Right lobe of liver (tissue), 6 donors: ENCODE measurements around the gene GNGT2. TPM values are rescaled to one million over a fixed set of nuclear protein-coding genes. Genes with fewer than 3 reads are reported as not detected.

ENCODE experiments used
- ATAC-seq, 4 donors: fragments of 200-7000 bp; cut with Tn5 transposase; one replicate each; pipeline ENCODE4 v1.9.1; 2020; ENCODE audit warnings: mild to moderate bottlenecking in 4 of 4, moderate library complexity in 4 of 4
- DNase-seq, 3 donors: peaks; one replicate each; pipeline ENCODE4 v3.0.0-alpha.2; 2020
- H3K27ac ChIP-seq, 3 donors: fragments of 200-600 bp; one replicate each; pipeline ENCODE4 v1.8.0; 2022
- H3K27me3 ChIP-seq, 2 donors: fragments of 200-600 bp; one replicate each; pipeline ENCODE4 v1.8.0; 2022
- H3K36me3 ChIP-seq, 4 donors: fragments of 200-600 bp; sonication (generic) in 1 of 4; one replicate each; pipeline versions ENCODE4 v1.5.1 to v1.8.0; 2017 to 2022; ENCODE audit warnings: control low read depth in 1 of 4
- H3K4me1 ChIP-seq, 4 donors: fragments of 200-600 bp; sonication (generic) in 1 of 4; one replicate each; pipeline versions ENCODE4 v1.5.1 to v1.8.0; 2017 to 2022; ENCODE audit warnings: control low read depth in 1 of 4
- H3K4me3 ChIP-seq, 3 donors: fragments of 200-600 bp; one replicate each; pipeline ENCODE4 v1.8.0; 2022
- H3K9me3 ChIP-seq, 4 donors: fragments of 200-600 bp; sonication (generic) in 1 of 4; one replicate each; pipeline versions ENCODE4 v1.5.1 to v1.8.0; 2017 to 2022; ENCODE audit warnings: control low read depth in 1 of 4
- POLR2A ChIP-seq: fragments of 450-650 bp; IDR thresholded peaks from one replicate; pipeline ENCODE4 v1.6.1; 2017; ENCODE audit warnings: antibody characterized with exemption, mild to moderate bottlenecking
- WGBS: methylation state at CpG from one replicate; pipeline ENCODE4 v1.1.6; 2018; ENCODE audit warnings: low coverage, low lambda C conversion rate; ENCODE audit not compliant: insufficient coverage; ENCODE audit errors: missing lambda C conversion rate; 5-methylcytosine and 5-hydroxymethylcytosine counted together
- intact Hi-C, 2 donors: fragments of 100-400 bp; cut with DNase I; formaldehyde crosslinking; loops; one replicate each; pipeline versions ENCODE4 v1.11.2 to v1.14.1; 2022
- total RNA-seq, 6 experiments: library from RNA; depleted of rRNA in 2 of 6; stranded (reverse); fragments of >200 nt in 2 of 6; fragmentation: NEBNext Ultra II Directional in 3 of 6; extraction: Animal tissue kit (Norgen Biotek cat#: 25700) in 3 of 6; gene quantifications; one replicate each; pipeline versions ENCODE4 v1.1.0 to v1.2.4, GENCODE V29; 2016 to 2023
- TF ChIP-seq, protein P1 (sequence below), 4 donors: fragments of 200-600 bp in 3 of 4; fragments of 450-650 bp in 1 of 4; IDR thresholded peaks; one replicate each; pipeline versions ENCODE4 v1.5.1 to v1.8.0; 2016 to 2022; ENCODE audit warnings: antibody characterized with exemption in 4 of 4, mild to moderate bottlenecking in 2 of 4
- donor health status: DM: no; HTN: yes; CAD: no.
- donor health status: DM: no; HTN: no; CAD: no.
- donor health status: DM: no; HTN: no; CAD: no.
- donor health status: DM: no; HTN: yes; CAD: no.
- donor health status: DM: no; HTN: yes; CAD: no.

The GNGT2 gene
- total RNA-seq, 6 experiments from 2014 or later = 0.61 to 1.6 (median 1.2) TPM

DNA sequence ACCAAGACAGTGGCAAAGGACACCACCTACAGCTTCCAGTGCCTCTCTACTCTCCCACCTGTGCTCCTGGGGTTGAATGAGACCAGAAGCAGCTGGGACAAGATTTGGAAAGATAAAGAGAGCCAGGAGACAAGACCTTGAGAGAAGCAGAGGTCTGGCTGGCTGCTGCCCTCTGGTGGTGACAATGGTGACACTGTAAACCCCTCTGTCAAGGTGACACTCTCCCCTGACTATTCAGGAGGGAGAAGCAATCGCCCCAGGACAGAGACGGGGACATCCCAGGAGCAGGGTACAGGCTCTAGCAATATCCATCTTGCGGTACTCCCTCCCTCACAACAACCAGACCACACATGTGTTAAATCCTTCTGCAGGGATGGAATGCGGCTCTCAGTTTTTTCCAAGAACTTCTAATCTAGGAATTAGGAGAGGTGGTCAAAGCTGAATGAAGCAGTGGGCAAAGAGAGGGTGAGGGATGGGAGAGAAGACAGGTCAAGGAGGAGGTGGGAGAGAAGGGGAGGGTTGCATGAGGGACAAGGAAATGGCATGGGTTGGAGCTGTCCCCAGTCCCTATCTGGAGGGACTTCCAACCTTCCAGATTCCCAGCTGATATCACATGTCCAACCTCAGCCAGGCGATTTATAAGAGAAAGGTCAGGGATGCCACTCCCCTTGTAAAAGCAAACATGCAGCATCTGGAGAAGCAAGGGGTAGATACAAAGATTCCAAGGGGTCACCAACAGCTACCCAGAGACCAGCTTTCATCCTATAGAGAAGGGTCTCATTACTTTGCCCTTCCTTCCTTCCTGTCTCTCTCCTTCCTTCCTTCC is 17.3 kb upstream of the GNGT2 start:
- Histone ChIP-seq H3K9me3 (no peaks in the 10 kb centered on the region), H3K4me1 (peaks cover 0 to 14% (median 0%) of the 10 kb centered on the region in 4 donors), H3K4me3 (no peak overlapping the region), H3K27me3 (no peaks in the 10 kb centered on the region), H3K36me3 (no peaks in the 10 kb centered on the region), H3K27ac (no peak overlapping the region)
- ATAC-seq = peak; percentile 56 to 69 (median 62)
- peak; percentile 70 to 74 (median 72) for DNase-seq
- WGBS = 13% methylated on average over 4 of the region's 5 CpGs
- TF ChIP-seq POLR2A = no peak
- TF ChIP-seq, protein P1, sequence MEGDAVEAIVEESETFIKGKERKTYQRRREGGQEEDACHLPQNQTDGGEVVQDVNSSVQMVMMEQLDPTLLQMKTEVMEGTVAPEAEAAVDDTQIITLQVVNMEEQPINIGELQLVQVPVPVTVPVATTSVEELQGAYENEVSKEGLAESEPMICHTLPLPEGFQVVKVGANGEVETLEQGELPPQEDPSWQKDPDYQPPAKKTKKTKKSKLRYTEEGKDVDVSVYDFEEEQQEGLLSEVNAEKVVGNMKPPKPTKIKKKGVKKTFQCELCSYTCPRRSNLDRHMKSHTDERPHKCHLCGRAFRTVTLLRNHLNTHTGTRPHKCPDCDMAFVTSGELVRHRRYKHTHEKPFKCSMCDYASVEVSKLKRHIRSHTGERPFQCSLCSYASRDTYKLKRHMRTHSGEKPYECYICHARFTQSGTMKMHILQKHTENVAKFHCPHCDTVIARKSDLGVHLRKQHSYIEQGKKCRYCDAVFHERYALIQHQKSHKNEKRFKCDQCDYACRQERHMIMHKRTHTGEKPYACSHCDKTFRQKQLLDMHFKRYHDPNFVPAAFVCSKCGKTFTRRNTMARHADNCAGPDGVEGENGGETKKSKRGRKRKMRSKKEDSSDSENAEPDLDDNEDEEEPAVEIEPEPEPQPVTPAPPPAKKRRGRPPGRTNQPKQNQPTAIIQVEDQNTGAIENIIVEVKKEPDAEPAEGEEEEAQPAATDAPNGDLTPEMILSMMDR (IDR thresholded peaks at IDR 0.05) = peak; percentile 69 to 94 (median 81)
- intact Hi-C loops = loop anchor here in 1 of 2 donors (5.0 kb wide), 1 partner anchor 45 kb away; no protein-coding TSS in a partner anchor

DNA sequence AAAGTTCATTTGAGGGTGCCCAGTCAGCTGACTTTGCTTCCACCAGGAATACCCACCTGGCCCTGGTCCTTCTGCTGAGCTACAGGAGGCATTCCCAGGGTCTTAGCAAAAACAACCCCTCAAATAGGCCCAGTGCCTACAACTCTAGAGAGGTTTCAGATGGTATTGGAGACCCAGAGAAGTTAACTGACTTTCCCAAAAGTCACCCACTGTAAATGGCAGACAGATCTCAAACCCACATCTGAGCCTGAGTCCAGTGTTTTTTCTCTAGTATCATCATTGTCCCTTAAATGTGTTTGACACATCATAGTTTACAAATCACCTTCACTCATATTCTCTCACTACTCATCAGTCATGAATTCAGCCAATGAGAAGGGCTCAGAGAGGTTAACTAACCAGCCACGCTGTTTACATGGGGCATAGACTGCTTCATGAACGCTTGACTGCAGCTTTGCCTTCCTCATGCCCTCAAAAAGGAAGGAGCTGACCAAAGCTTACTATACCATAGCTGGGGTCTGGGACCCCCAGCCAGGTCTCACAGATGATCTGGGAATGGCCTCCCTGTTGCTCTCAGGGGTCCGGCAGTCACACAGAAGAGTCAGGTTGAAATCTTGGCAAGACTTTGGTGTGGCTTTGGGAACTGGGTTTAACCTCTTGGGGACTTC is 16.5 kb upstream of the GNGT2 start:
- no peak overlapping the region for H3K4me3 ChIP-seq
- no peak overlapping the region for H3K27ac ChIP-seq
- 74% methylated on average over 3 of the region's 3 CpGs for WGBS
- intact Hi-C loops = loop anchor here in 1 of 2 donors (5.0 kb wide), 1 partner anchor 45 kb away; no protein-coding TSS in a partner anchor
- no peak for DNase-seq
- no peaks in the 10 kb centered on the region for H3K27me3 ChIP-seq
- H3K36me3 ChIP-seq = no peaks in the 10 kb centered on the region
- H3K9me3 ChIP-seq = no peaks in the 10 kb centered on the region
- peaks cover 0 to 14% (median 0%) of the 10 kb centered on the region in 4 donors for H3K4me1 ChIP-seq
- no peak for TF ChIP-seq POLR2A
- TF ChIP-seq, protein P1 (IDR thresholded peaks at IDR 0.05) = no peak
- ATAC-seq = no peak

DNA sequence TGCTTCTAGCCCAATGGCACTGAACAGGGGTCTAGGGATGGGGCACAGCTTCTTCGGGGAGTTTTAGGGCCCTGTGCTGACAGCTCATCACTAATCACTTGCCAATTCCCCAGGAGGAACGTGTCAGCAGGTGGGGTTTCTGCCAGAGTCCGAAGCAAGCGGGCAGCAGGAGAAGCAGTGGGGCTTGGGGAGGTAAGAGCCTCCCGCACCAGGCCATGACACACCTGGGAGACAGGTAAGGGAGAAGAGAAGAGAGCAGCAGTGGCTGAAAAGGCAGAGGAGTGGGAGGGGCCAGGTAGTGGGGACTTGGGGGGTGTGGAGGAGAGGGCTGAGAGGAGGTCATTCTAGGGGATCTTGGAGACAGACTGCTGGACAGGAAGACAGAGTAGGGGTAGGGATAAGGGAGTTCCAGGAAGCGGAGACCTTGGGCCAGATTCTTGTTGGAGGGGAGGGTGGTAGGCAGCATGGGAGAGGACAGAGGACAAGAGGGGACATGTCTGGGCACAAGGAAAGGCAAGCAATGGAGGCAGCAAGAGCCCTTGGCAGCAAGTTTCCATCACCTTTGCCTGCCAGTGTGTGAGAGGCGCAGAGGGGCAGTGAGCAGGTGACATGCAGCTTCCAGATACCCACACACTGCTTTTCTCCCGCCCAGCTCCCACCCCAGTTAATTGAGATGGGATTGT is 15.3 kb upstream of the GNGT2 start:
- H3K27me3 ChIP-seq = no peaks in the 10 kb centered on the region

DNA sequence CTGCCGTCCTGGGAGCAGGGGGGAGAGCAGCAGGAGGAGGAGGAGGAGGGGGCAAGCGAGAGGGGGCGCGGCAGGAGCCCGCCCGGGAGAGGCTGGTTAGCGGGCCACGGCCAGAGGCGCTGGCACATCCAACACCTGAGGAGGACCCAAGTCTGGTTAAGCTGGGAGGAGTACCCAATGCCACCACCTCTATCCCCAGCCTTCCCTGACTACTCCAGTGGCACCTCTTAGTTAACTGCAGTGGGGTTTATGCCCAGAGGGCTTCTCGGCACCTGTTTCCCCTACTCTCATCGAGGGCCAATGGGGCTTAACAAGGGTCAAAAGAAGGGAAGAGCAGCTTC is 14.6 kb upstream of the GNGT2 start:
- intact Hi-C loops = loop anchor here in 1 of 2 donors (5.0 kb wide), 1 partner anchor 43 kb away; no protein-coding TSS in a partner anchor
- H3K4me3 ChIP-seq = no peak overlapping the region
- H3K27ac ChIP-seq = no peak overlapping the region
- DNase-seq = no peak
- TF ChIP-seq POLR2A = no peak
- TF ChIP-seq, protein P1 (IDR thresholded peaks at IDR 0.05) = no peak
- ATAC-seq = peak in 1 of 4 donors; percentile 4
- 26% methylated on average over 7 of the region's 11 CpGs for WGBS
- H3K4me1 ChIP-seq = peaks cover 0 to 4% (median 0%) of the 10 kb centered on the region in 4 donors
- no peaks in the 10 kb centered on the region for H3K36me3 ChIP-seq
- no peaks in the 10 kb centered on the region for H3K9me3 ChIP-seq
- H3K27me3 ChIP-seq = no peaks in the 10 kb centered on the region

More for the DNA sequence above, 15.3 kb upstream of the GNGT2 start:
- no peak for ATAC-seq
- 66% methylated on average over 6 of the region's 8 CpGs for WGBS
- H3K4me1 ChIP-seq = peaks cover 0 to 6% (median 0%) of the 10 kb centered on the region in 4 donors
- DNase-seq = no peak
- no peak overlapping the region for H3K4me3 ChIP-seq
- H3K36me3 ChIP-seq = no peaks in the 10 kb centered on the region
- TF ChIP-seq, protein P1 (IDR thresholded peaks at IDR 0.05) = no peak
- no peak for TF ChIP-seq POLR2A
- intact Hi-C loops = loop anchor here in 1 of 2 donors (5.0 kb wide), 1 partner anchor 43 kb away; no protein-coding TSS in a partner anchor
- H3K27ac ChIP-seq = no peak overlapping the region
- no peaks in the 10 kb centered on the region for H3K9me3 ChIP-seq
